Naive thymus-derived CD8-positive, alpha-beta T cell (primary cell): ENCODE measurements around the gene FBXW9. TPM values are rescaled to one million over a fixed set of nuclear protein-coding genes. Genes with fewer than 3 reads are reported as not detected.
A peak's percentile ranks its signal among the peaks of the same experiment; 100 is the strongest.
"Not testable (repeated sequence)": the region's sequence is repeated elsewhere in the genome, so short reads cannot be mapped to it uniquely, and the experiment has no call there.

Source experiments
- ATAC-seq, 2 donors: fragments of 150-1000 bp; cut with Tn5 transposase in 1 of 2; sonication (Bioruptor Pico), chemical (Tn5 transposase) in 1 of 2; 1 replicate in 1 of 2; 2 replicates in 1 of 2; pipeline ENCODE4 v1.10.0; 2021; ENCODE audit warnings: mild to moderate bottlenecking in 2 of 2, moderate library complexity in 2 of 2
- POLR2A ChIA-PET: fragments of 350-600 bp; sonication (Branson Sonifier 250); formaldehyde crosslinking; loops from one replicate; lab custom pipeline; 2021; ENCODE audit warnings: antibody characterized with exemption; lab: Charles Lee
- DNase-seq, 10 donors: peaks; one replicate each; pipeline versions ENCODE4 v3.0.0 to v3.0.0-alpha.2; 2020 to 2022
- H3K27ac Mint-ChIP-seq, 10 donors: one replicate each; pipeline ENCODE4 v1.8.0; 2020 to 2022; ENCODE audit warnings: mild to moderate bottlenecking in 10 of 10, mixed read lengths in 10 of 10, moderate library complexity in 4 of 10, inconsistent platforms in 1 of 10
- H3K27me3 Mint-ChIP-seq, 5 donors: one replicate each; pipeline ENCODE4 v1.8.0; 2021 to 2022; ENCODE audit warnings: mixed read lengths in 5 of 5
- H3K36me3 Mint-ChIP-seq, 3 donors: one replicate each; pipeline ENCODE4 v1.8.0; 2020 to 2022; ENCODE audit warnings: mixed read lengths in 3 of 3, mild to moderate bottlenecking in 2 of 3, inconsistent platforms in 1 of 3
- H3K4me1 Mint-ChIP-seq, 4 donors: one replicate each; pipeline ENCODE4 v1.8.0; 2021 to 2022; ENCODE audit warnings: mixed read lengths in 4 of 4
- H3K4me3 Mint-ChIP-seq, 10 donors: one replicate each; pipeline ENCODE4 v1.8.0; 2020 to 2022; ENCODE audit warnings: mild to moderate bottlenecking in 10 of 10, mixed read lengths in 10 of 10, moderate library complexity in 6 of 10, inconsistent platforms in 1 of 10
- H3K9me3 Mint-ChIP-seq, 9 donors: one replicate each; pipeline ENCODE4 v1.8.0; 2020 to 2022; ENCODE audit warnings: mixed read lengths in 9 of 9, mild to moderate bottlenecking in 3 of 9, inconsistent platforms in 1 of 9, moderate library complexity in 1 of 9
- polyA plus RNA-seq, 3 donors: library from polyadenylated mRNA; unstranded; fragments of 300-500 nt; fragmentation: Illumina TruSeq; gene quantifications; one replicate each; pipeline ENCODE4 v1.2.3, GENCODE V29; 2021
- total RNA-seq, 8 experiments: library from RNA in 2 of 8; stranded (reverse) in 2 of 8; gene quantifications; one replicate each; pipeline ENCODE4 v1.2.3 and lab custom pipeline; 2021 to 2026

FBXW9 gene
- total and polyA plus RNA-seq, 5 experiments from 2014 or later = 2.8 to 5.7 (median 4.3) TPM

DNA sequence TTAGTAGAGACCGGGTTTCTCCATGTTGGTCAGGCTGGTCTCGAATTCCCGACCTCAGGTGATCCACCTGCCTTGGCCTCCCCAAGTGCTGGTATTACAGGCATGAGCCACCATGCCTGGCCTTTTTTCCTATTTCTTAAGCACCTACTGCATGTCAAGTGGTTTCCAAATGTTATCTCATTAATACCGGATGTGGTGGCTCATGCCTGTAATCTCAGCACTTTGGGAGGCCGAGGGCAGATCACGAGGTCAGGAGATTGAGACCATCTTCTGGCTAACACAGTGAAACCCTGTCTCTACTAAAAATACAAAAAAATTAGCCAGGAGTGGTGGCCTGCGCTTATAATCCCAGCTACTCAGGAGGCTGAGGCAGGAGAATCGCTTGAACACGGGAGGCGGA is 29.2 kb upstream of the FBXW9 start:
- Mint-ChIP-seq H3K4me3 (peak overlapping the region in 1 of 10 donors; percentile 34), H3K36me3 (peaks cover 0 to 30% (median 9%) of the 10 kb centered on the region in 3 donors), H3K4me1 (peaks cover 26 to 43% (median 38%) of the 10 kb centered on the region in 4 donors)
- H3K27me3 Mint-ChIP-seq, ATAC-seq, H3K27ac Mint-ChIP-seq, DNase-seq, H3K9me3 Mint-ChIP-seq: not testable (repeated sequence)
- POLR2A ChIA-PET = interaction anchor here (0.7 to 8.7 kb wide), 3 partner anchors 10 to 237 kb away, joined by 3 to 158 read pairs (median 5); partner anchors contain the start of genes GET3 and TRIR

- Mint-ChIP-seq H3K27me3 (no peaks in the 10 kb centered on the region), H3K27ac (peak within 1 kb of the TSS; percentile 88 to 97 (median 93)), H3K4me1 (peaks cover 27 to 43% (median 39%) of the 10 kb centered on the region in 4 donors), H3K4me3 (peak within 1 kb of the TSS; percentile 85 to 96 (median 92)), H3K9me3 (no peaks in the 10 kb centered on the region), H3K36me3 (peaks cover 0 to 21% (median 3%) of the 10 kb centered on the region in 3 donors)
- POLR2A ChIA-PET = interaction anchor here (0.5 to 8.7 kb wide), 11 partner anchors 11 to 1629 kb away, joined by 3 to 158 read pairs (median 4); partner anchors contain the start of genes DHPS, FBXW9, GET3 and RNASEH2A
- peak; percentile 33 to 79 (median 58) for DNase-seq
- peak; percentile 34 to 36 for ATAC-seq
Observed at GRCh38 chr19:12723641-12724426, 27.4 kb upstream of the FBXW9 start, which contains the start of gene TNPO2. Gene TNPO2, minus strand, starts transcription at chr19:12723932. Its CDS starts 2,955 bp downstream, at chr19:12720977.

GRCh38 chr19:12723381-12723640 is 26.9 kb upstream of the FBXW9 start:
- POLR2A ChIA-PET = interaction anchor here (0.5 to 8.7 kb wide), 13 partner anchors 12 to 1628 kb away, joined by 3 to 158 read pairs (median 4); partner anchors contain the start of genes DHPS, FBXW9, GET3 and RNASEH2A
- no peak for DNase-seq
- H3K36me3 Mint-ChIP-seq = peaks cover 0 to 21% (median 0%) of the 10 kb centered on the region in 3 donors
- peaks cover 28 to 47% (median 40%) of the 10 kb centered on the region in 4 donors for H3K4me1 Mint-ChIP-seq
- peak overlapping the region; percentile 85 to 96 (median 92) for H3K4me3 Mint-ChIP-seq
- H3K9me3 Mint-ChIP-seq = no peaks in the 10 kb centered on the region
- H3K27ac Mint-ChIP-seq = peak overlapping the region in 9 of 10 donors; percentile 88 to 97 (median 93)
- no peak for ATAC-seq
- no peaks in the 10 kb centered on the region for H3K27me3 Mint-ChIP-seq

DNA sequence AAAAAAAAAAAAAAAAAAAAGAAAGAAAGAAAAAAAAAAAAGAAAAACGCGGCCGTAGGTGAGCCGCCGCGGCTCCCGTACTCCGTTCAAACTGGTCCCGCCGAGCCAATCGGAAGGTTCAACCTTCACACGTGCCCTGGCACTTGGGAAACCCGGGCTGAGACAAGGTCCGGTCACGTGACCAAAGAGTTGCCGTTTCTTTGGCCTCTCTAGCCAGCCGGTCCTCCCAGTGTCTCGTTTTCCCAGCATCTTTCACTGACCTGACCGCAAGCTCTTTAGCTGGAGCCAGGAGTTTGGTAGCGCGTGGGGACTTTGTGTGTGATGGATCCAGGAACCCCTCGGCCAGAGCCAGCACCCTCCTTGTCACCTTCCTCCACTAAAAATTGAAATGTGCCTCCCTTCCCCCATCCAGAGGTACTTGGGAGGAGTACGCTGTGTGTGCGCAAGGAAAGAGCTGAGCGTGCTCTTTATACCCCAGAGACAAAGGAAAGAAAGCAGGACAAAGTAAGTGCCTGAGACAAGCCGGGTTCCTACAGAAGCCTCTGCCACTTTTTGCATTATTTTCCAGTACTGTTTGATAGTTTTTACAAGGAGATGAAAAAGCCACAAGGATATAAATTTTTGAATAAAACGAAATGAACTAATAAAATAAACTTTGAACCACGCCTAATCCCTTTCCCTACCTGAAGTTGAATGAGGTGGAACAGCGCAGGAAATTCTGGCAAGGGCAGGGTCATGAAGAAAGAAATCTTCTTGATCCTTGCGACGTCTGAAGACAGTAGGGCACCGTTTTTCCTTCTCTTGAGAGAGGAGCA is 26.3 kb upstream of the FBXW9 start:
- Mint-ChIP-seq H3K4me3 (peak overlapping the region; percentile 85 to 96 (median 92)), H3K36me3 (peaks cover 0 to 17% (median 0%) of the 10 kb centered on the region in 3 donors), H3K9me3 (no peaks in the 10 kb centered on the region), H3K27me3 (no peaks in the 10 kb centered on the region), H3K4me1 (peaks cover 28 to 47% (median 40%) of the 10 kb centered on the region in 4 donors), H3K27ac (peak overlapping the region; percentile 88 to 97 (median 93))
- POLR2A ChIA-PET = interaction anchor here (0.5 to 8.7 kb wide), 19 partner anchors 12 to 1628 kb away, joined by 3 to 158 read pairs (median 4); partner anchors contain the start of genes DHPS, FBXW9, GET3 and JUNB
- ATAC-seq (peak; percentile 88 to 92), DNase-seq (peak; percentile 83 to 98 (median 92))

DNA sequence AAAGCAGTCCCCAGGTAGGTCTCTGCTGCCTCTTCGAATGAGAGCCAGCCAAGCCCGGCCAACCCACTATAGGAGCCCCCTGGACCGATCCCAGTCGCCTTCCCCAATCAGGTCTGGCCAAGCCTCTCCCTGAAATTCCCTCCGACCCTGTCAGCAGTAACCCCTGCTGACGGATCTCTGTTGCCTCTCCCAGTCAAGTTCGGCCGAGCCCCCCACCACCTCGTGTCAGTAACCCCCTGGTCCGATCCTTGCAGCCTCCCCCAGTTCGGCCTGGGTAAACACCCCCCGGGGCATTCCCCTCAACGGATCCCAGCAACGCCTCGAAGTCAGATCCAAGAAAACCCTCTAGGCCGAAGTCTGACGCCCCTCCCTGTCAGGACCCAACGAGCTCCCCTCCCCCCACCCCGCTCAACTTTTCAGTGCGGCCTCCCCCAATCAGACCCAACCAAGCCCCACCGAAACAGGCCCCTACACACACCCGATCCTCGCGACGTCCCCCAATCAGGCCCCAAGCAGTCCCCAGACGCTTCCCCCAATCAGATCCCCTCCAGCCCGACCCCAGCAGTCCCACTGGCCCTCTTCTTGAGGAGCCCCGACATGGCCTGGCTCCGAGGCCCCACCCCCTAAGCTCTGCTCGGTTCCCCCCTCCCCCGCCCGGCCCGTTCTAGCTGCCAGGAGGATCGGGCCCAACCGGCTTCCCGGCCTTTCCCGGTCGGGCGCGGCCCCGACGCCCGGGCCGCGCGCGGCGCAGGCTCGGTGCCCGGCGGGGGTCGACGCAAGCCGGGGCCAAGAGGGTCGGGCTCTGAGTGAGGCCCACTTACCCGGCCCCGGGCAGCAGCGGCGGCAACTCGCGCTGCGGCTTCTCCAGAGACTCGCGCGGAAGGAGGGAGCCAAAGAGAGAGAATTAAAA is 25.5 kb upstream of the FBXW9 start:
- H3K4me3 Mint-ChIP-seq = peak overlapping the region; percentile 85 to 96 (median 93)

DNA sequence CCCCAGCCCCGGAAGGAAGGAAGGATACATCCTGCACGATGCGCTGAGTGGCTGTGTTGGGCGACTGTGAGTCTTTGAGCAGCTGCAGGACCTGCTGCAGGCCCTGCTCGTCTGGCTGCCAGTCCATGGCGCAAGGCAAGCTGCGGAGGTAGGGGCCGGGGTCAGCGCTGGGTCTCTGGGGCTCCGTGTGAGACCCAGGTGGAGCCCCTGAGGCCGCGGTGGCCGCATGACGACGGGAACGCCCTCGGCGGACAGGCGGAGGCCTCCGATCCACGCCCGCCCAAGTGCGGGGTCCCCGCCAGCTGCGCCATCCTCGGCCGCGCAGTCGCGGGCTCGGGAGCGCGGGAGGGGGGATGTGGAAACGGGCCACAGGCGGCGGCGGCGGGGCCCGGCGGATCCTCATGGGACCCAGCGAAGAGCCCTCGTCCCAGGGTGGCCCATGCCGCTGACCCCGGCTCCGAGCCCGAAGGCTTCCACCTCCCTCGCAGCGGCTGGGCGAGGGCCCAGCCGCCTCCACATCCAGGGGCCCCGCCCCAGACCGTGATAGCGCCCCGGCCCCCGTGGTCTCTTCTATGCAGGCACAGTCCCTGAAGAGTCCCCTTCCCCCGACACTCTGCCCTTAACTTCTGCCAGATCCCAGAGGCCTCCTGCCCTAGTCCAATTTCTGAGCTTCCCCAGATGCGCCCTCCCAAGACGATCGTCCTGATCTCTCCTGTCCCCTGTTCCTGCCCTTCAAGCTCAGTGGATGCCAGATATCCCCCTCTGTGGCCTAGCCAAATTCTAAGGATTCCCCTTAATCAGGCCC is 24.6 kb upstream of the FBXW9 start:
- no peaks in the 10 kb centered on the region for H3K9me3 Mint-ChIP-seq
- H3K27me3 Mint-ChIP-seq = no peaks in the 10 kb centered on the region
- POLR2A ChIA-PET = interaction anchor here (0.5 to 8.7 kb wide), 8 partner anchors 14 to 1802 kb away, joined by 3 to 158 read pairs (median 6); partner anchors contain the start of genes DHPS, FBXW9, GET3 and TRIR
- ATAC-seq (no peak), DNase-seq (peak in 1 of 10 donors; percentile 13)
- H3K4me1 Mint-ChIP-seq = peaks cover 31 to 51% (median 47%) of the 10 kb centered on the region in 4 donors
- peaks cover 0 to 25% (median 0%) of the 10 kb centered on the region in 3 donors for H3K36me3 Mint-ChIP-seq
- peak overlapping the region; percentile 85 to 96 (median 91) for H3K27ac Mint-ChIP-seq
- H3K4me3 Mint-ChIP-seq = peak overlapping the region; percentile 84 to 96 (median 90)

More for the DNA sequence above, 25.5 kb upstream of the FBXW9 start:
- DNase-seq (peak in 9 of 10 donors; percentile 8 to 73 (median 48)), ATAC-seq (peak; percentile 45 to 49)
- Mint-ChIP-seq H3K4me1 (peaks cover 28 to 48% (median 41%) of the 10 kb centered on the region in 4 donors), H3K36me3 (peaks cover 0 to 20% (median 0%) of the 10 kb centered on the region in 3 donors), H3K27me3 (no peaks in the 10 kb centered on the region), H3K27ac (peak overlapping the region; percentile 88 to 96 (median 92)), H3K9me3 (no peaks in the 10 kb centered on the region)
- POLR2A ChIA-PET = interaction anchor here (0.7 to 8.7 kb wide), 11 partner anchors 13 to 909 kb away, joined by 3 to 158 read pairs (median 4); partner anchors contain the start of genes DHPS, FBXW9, GET3 and JUNB

GRCh38 chr19:12720296-12720695 is 23.9 kb upstream of the FBXW9 start:
- Mint-ChIP-seq H3K27ac (peak overlapping the region; percentile 74 to 96 (median 88)), H3K9me3 (no peaks in the 10 kb centered on the region), H3K36me3 (peaks cover 0 to 32% (median 0%) of the 10 kb centered on the region in 3 donors), H3K4me3 (peak overlapping the region; percentile 79 to 90 (median 84)), H3K4me1 (peaks cover 31 to 51% (median 47%) of the 10 kb centered on the region in 4 donors), H3K27me3 (no peaks in the 10 kb centered on the region)
- no peak for ATAC-seq
- POLR2A ChIA-PET = interaction anchor here (0.5 to 8.7 kb wide), 5 partner anchors 15 to 177 kb away, joined by 4 to 158 read pairs (median 7); partner anchors contain the start of genes DHPS, GET3 and TRIR
- no peak for DNase-seq

DNA sequence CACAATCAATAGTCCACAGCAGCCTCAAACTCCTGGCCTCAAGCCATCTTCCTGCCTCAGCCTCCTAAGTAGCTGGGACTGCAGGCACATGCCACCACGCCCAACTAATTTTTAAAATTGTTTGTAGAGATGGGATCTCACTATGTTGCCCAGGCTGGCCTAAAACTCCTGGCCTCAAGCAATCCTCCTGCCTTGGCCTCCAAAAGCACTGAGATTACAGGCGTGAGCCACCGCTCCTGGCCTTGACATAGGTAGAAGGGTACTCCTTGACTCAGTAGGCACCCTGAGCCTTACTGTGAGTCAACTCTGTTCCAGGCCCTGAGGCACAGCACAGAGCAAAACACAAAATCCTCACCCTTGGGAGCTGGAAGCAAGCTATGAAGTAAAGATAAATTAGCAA is 19.5 kb upstream of the FBXW9 start:
- H3K4me3 Mint-ChIP-seq = peak overlapping the region in 1 of 10 donors; percentile 67
- no peaks in the 10 kb centered on the region for H3K27me3 Mint-ChIP-seq
- ATAC-seq (no peak), DNase-seq (no peak)
- H3K36me3 Mint-ChIP-seq = peaks cover 0 to 62% (median 3%) of the 10 kb centered on the region in 3 donors
- POLR2A ChIA-PET = interaction anchor here (0.6 kb wide), 1 partner anchor 66 kb away, joined by 3 read pairs; no protein-coding TSS in a partner anchor
- peak overlapping the region in 1 of 10 donors; percentile 48 for H3K27ac Mint-ChIP-seq
- H3K9me3 Mint-ChIP-seq = no peaks in the 10 kb centered on the region
- peaks cover 15 to 25% (median 18%) of the 10 kb centered on the region in 4 donors for H3K4me1 Mint-ChIP-seq

GRCh38 chr19:12715102-12715501 is 18.7 kb upstream of the FBXW9 start:
- H3K36me3 Mint-ChIP-seq = peaks cover 0 to 71% (median 6%) of the 10 kb centered on the region in 3 donors
- ATAC-seq (no peak), DNase-seq (no peak)
- POLR2A ChIA-PET = no interaction called here
- H3K27ac Mint-ChIP-seq = no peak overlapping the region
- H3K4me1 Mint-ChIP-seq = peaks cover 9 to 18% (median 12%) of the 10 kb centered on the region in 4 donors
- H3K4me3 Mint-ChIP-seq = no peak overlapping the region
- H3K27me3 Mint-ChIP-seq = no peaks in the 10 kb centered on the region
- no peaks in the 10 kb centered on the region for H3K9me3 Mint-ChIP-seq

DNA sequence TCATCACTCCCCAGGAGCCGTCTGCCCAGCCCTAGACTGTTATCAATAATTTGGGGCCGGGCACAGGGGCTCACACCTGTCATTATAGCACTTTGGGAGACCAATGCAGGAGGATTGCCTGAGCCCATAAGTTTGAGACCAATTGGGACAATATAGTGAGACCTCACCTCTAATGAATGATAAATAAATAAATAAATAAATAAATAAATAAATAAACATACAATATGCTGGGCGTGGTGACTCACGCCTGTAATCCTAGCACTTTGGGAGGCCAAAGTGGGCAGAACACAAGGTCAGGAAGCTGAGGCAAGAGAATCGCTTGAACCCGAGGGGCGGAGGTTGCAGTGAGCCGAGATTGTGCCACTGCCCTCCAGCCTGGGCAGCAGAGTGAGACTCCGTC is 16.9 kb upstream of the FBXW9 start:
- peaks cover 0 to 72% (median 6%) of the 10 kb centered on the region in 3 donors for H3K36me3 Mint-ChIP-seq

More for the DNA sequence above, 16.9 kb upstream of the FBXW9 start:
- not testable (repeated sequence) for ATAC-seq, H3K4me3 Mint-ChIP-seq, H3K27ac Mint-ChIP-seq, DNase-seq, H3K4me1 Mint-ChIP-seq, H3K27me3 Mint-ChIP-seq, H3K9me3 Mint-ChIP-seq
- POLR2A ChIA-PET = interaction anchor here (1.1 kb wide), 1 partner anchor 32 kb away, joined by 3 read pairs; no protein-coding TSS in a partner anchor
